ENCODE measurements around the gene GGA3. TPM values are rescaled to one million over a fixed set of nuclear protein-coding genes. Genes with fewer than 3 reads are reported as not detected.
"Not testable (repeated sequence)": the region's sequence is repeated elsewhere in the genome, so short reads cannot be mapped to it uniquely, and the experiment has no call there.

Gene GGA3, protein sequence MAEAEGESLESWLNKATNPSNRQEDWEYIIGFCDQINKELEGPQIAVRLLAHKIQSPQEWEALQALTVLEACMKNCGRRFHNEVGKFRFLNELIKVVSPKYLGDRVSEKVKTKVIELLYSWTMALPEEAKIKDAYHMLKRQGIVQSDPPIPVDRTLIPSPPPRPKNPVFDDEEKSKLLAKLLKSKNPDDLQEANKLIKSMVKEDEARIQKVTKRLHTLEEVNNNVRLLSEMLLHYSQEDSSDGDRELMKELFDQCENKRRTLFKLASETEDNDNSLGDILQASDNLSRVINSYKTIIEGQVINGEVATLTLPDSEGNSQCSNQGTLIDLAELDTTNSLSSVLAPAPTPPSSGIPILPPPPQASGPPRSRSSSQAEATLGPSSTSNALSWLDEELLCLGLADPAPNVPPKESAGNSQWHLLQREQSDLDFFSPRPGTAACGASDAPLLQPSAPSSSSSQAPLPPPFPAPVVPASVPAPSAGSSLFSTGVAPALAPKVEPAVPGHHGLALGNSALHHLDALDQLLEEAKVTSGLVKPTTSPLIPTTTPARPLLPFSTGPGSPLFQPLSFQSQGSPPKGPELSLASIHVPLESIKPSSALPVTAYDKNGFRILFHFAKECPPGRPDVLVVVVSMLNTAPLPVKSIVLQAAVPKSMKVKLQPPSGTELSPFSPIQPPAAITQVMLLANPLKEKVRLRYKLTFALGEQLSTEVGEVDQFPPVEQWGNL
- 10 to 100 TPM; 16.3 to 28.2 (median 22.0) TPM for polyA plus RNA-seq

DNA sequence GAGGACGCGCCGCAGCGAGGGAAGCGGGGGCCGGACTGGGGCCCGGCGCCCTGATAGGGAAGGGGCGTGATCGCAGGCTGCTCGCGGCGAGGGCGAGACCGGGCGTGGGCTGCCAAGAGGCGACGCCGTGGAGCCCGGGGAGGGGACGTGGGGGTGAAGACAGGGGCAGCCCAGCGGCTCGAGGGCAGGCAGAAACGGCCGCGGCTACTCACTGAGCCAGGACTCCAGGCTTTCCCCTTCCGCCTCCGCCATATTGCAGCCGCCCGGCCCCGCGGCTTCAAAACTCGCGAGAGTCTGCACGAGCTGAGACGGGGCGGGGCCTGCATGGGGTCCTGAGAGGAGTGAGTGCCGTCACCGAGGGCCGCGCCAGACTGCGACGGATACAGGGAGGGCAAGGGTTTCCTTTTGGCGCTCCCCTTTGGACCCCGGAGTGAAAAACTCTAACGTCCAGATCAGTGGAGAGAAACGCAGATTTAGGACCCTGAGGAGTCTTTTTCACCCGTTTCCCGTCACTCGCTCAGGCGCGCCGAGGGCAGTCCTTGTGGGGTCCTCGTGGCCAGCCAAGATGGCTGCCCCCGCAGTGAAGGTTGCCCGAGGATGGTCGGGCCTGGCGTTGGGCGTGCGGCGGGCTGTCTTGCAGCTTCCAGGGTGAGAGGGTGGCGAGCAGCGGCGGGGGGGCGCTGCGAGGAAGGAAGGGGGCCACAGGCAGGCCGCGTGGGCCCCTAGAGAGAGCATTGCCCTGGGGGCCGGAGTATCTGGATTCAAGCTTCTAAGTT lies at the start of gene GGA3, which contains the start of gene MRPS7:
Gene GGA3 (minus strand): TSS at position 271 of the 776 bp plus-strand sequence. CDS start 19 bp downstream, at position 252.
Gene MRPS7 (plus strand): TSS at position 544 of the 776 bp plus-strand sequence. CDS start 22 bp downstream, at position 566.
- 0 to 1% (median 1%) methylated on average over 56 to 68 of the region's 69 CpGs for WGBS, 3 donors
- H3K27ac ChIP-seq (ENCODE audit: low read depth, low read length) = peak within 1 kb of the TSS; percentile 87

DNA sequence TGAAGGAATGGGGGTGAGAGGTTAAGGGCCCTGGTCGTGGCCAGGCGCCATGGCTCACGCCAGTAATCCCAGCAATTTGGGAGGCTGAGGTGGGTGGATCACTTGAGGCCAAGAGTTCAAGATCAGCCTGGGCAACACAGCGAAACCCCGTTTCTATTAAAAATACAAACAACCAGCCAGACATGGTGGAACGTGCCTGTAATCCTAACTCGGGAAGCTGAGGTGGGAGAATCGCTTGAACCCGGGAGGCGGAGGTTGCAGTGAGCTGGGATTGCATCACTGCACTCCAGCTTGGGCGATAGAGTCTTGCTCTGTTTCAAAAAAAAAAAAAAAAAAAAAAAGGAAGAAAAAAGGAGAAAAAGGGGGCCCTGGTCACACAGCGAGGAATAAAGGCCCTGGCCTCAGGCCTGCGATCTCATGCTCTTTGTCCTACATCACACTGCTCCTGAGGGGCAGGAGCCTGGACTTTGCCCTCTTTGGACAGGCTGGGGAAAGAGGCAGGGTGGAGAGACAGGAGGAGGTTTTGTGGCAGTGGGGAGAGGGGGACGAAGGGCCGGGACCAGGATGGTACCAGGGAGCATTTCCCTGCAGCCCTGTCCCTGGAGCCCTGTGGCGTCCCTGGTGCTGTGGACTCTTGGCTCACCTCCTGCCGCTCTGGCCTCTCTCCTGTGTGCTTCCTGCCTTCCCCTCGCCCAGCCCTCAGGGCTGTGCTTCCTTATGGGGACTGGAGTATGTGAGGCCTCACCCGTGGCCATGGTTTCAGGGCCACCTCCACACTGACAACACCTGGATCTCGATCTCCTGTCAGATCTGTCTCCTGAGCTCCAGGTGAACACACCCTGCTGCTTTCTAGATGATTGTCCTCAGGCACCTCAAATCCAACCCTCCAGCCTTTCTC lies 47.6 kb upstream of the GGA3 start:
- peak overlapping the region; percentile 72 for H3K27ac ChIP-seq (ENCODE audit: low read depth, low read length)
- WGBS, 3 donors = 26 to 47% (median 37%) methylated on average over 20 of the region's 20 CpGs

- H3K27ac ChIP-seq (ENCODE audit: low read depth, low read length) = no peak overlapping the region
- WGBS, 3 donors = 70 to 74% (median 74%) methylated on average over 13 of the region's 13 CpGs
Measured at GRCh38 chr17:75307957-75308731, 46.7 kb upstream of the GGA3 start.

GRCh38 chr17:75301502-75302206 lies 40.2 kb upstream of the GGA3 start:
- 76 to 88% (median 77%) methylated on average over 17 of the region's 17 CpGs for WGBS, 3 donors
- H3K27ac ChIP-seq (ENCODE audit: low read depth, low read length) = no peak overlapping the region

DNA sequence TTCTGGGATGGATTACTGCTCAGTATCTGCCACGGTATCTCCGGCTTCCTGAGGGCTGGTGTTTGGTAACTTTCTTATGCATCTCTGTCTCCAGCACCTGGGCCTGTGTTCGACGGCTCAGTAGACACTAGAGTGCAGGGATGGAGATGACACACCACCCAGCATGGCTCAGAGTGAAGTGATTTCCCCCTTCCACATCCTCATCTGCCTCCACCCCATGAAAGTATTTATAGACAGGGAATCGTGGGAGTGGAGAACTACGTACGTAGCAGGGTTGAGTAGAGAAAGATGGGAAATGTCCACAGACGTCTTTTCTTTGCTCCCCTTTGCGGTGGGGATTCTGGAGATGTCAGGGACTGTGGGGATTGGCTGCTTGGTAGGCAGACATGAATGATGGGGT lies 39.6 kb upstream of the GGA3 start:
- no peak overlapping the region for H3K27ac ChIP-seq (ENCODE audit: low read depth, low read length)
- WGBS, 3 donors = 65 to 76% (median 73%) methylated on average over 9 of the region's 9 CpGs

DNA sequence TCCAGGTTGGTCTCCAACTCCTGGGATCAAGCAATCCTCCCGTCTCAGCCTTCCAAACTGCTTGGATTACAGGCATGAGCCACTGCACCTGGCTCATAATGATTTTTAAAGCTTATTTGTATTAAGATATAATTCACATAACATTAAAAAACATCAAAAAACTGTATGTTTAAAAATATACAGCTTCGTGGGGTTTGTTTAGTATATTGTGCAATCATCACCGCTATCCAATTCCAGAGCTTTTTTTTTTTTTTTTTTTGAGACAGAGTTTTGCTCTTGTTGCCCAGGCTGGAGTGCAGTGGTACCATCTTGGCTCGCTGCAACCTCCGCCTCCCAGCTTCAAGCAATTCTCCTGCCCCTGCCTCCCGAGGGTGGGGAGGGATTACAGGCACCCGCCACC lies 38.9 kb upstream of the GGA3 start:
- WGBS, 3 donors = 69 to 80% (median 72%) methylated on average over 7 of the region's 7 CpGs
- no peak overlapping the region for H3K27ac ChIP-seq (ENCODE audit: low read depth, low read length)

GRCh38 chr17:75295201-75296158 lies 34.1 kb upstream of the GGA3 start:
- WGBS, 3 donors = 55 to 82% (median 70%) methylated on average over 8 of the region's 8 CpGs

DNA sequence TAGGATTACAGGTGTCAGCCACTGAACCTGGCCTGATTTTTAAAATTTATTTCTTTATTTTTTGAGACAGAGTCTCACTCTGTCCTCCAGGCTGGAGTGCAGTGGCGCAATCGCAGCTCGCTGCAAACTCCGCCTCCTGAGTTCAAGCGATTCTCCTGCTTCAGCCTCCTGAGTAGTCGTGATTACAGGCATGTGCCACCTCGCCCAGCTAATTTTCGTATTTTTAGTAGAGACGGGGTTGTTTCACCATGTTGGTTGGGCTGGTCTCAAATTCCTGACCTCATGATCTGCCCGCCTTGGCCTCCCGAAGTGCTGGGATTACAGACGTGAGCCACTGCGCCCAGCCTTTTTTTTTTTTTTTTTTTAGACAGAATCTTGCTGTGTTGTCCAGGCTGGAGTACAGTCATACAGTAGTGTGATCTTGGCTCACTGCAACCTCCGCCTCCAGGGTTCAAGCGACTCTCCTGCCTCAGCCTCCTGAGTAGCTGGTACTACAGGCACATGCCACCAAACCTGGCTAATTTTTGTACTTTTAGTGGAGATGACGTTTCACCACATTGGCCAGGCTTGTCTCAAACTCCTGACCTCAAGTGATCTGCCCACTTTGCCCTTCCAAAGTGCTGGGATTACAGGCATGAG lies 31.5 kb upstream of the GGA3 start:
- not testable (repeated sequence) for H3K27ac ChIP-seq (ENCODE audit: low read depth, low read length)
- 64 to 84% (median 65%) methylated on average over 15 to 16 of the region's 16 CpGs for WGBS, 3 donors

More at GRCh38 chr17:75295201-75296158, 34.1 kb upstream of the GGA3 start:
- peak overlapping the region; percentile 44 for H3K27ac ChIP-seq (ENCODE audit: low read depth, low read length)

GRCh38 chr17:75289832-75290337 lies 28.5 kb upstream of the GGA3 start:
- H3K27ac ChIP-seq (ENCODE audit: low read depth, low read length) = peak overlapping the region; percentile 52
- WGBS, 3 donors = 2 to 4% (median 3%) methylated on average over 26 of the region's 26 CpGs

GRCh38 chr17:75289115-75289831 lies 27.9 kb upstream of the GGA3 start, which contains the start of gene SLC25A19:
TSS of gene SLC25A19 (minus strand) at chr17:75289433. CDS start at chr17:75286764, 2,669 bp downstream.
- WGBS, 3 donors = 0% methylated on average over 64 to 65 of the region's 65 CpGs
- H3K27ac ChIP-seq (ENCODE audit: low read depth, low read length) = peak within 1 kb of the TSS; percentile 52

- no peak overlapping the region for H3K27ac ChIP-seq (ENCODE audit: low read depth, low read length)
- 0 to 2% (median 1%) methylated on average over 14 of the region's 14 CpGs for WGBS, 3 donors
Measured at GRCh38 chr17:75288770-75289114, 27.3 kb upstream of the GGA3 start.

DNA sequence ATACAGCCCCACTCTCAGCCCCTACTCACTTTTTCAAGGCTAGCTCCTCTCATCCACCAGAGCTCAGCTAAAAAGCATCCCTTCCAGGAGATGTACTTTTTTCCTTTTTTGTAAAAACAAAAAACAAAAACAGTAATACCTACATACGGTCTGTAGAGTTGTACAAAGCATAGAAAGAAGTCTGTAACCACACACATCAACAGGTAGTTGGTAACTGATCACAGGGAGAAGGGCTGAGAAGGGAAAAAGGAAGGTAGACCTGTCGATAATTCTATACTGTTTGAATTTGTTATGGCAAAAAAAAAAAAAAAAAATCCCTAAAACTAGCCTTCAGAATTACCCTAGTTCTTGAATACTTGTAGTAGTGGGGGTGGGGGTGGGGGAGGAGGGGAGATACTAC lies 27.0 kb upstream of the GGA3 start:
- no peak overlapping the region for H3K27ac ChIP-seq (ENCODE audit: low read depth, low read length)
- 3 to 34% (median 23%) methylated on average over 2 of the region's 2 CpGs for WGBS, 3 donors

GRCh38 chr17:75287221-75287620 lies 25.8 kb upstream of the GGA3 start:
- H3K27ac ChIP-seq (ENCODE audit: low read depth, low read length) = no peak overlapping the region
- 45 to 88% (median 87%) methylated on average over 9 of the region's 9 CpGs for WGBS, 3 donors

GRCh38 chr17:75285123-75285522 lies 23.7 kb upstream of the GGA3 start:
- WGBS, 3 donors = 87 to 93% (median 87%) methylated on average over 6 of the region's 6 CpGs
- no peak overlapping the region for H3K27ac ChIP-seq (ENCODE audit: low read depth, low read length)
